Pericardium fibroblast (primary cell): ENCODE results near the gene CHPF. TPM values are rescaled to one million over a fixed set of nuclear protein-coding genes. Genes with fewer than 3 reads are reported as not detected.

ENCODE experiments used
- total RNA-seq: library from RNA; depleted of rRNA; stranded (reverse); fragments of >200 nt; gene quantifications from 2 replicates; pipeline ENCODE4 v1.2.3, GENCODE V29; 2015

Gene CHPF
- 371 and 527 TPM in 2 replicates for total RNA-seq

GRCh38 chr2:219543596-219544358, at the start of gene CHPF, which contains the start of gene TMEM198:
CHPF (minus strand) TSS chr2:219543809; CDS start chr2:219543538, 271 bp downstream.
TMEM198 (plus strand) TSS chr2:219544028; CDS start chr2:219544728, 700 bp downstream.

GRCh38 chr2:219572237-219573001, 28.8 kb upstream of the CHPF start, which contains the start of gene INHA:
INHA (plus strand) TSS chr2:219572310; CDS start chr2:219572375, 65 bp downstream.

GRCh38 chr2:219571311-219572236, 28.0 kb upstream of the CHPF start, which contains the start of gene OBSL1:
OBSL1 (minus strand) TSS chr2:219571539; CDS start chr2:219571232, 307 bp downstream.

GRCh38 chr2:219514196-219514761, 29.3 kb downstream of the CHPF start, which contains the start of gene ASIC4:
ASIC4 (plus strand) TSS chr2:219514482; CDS start chr2:219514725, 243 bp downstream.

GRCh38 chr2:219498280-219499057, 45.1 kb downstream of the CHPF start, which contains the start of gene GMPPA:
GMPPA (plus strand) TSS chr2:219498891; CDS start chr2:219499976, 1,085 bp downstream.

Other genes with a start within 250 kb of the CHPF start
- 4.6 and 6.0 TPM in 2 replicates for gene PTPRN, start 234.4 kb downstream of the CHPF start, total RNA-seq
- not detected in 2 replicates for gene RESP18, start 211.1 kb downstream of the CHPF start, total RNA-seq
- 58.1 and 63.8 TPM in 2 replicates for gene DNPEP, start 155.9 kb downstream of the CHPF start, total RNA-seq
- gene DES, start 125.4 kb downstream of the CHPF start, total RNA-seq: 98.0 and 165 TPM in 2 replicates
- gene SPEG, start 109.0 kb downstream of the CHPF start, total RNA-seq: 22.5 and 32.4 TPM in 2 replicates
- 34.4 and 70.1 TPM in 2 replicates for gene GMPPA, start 44.9 kb downstream of the CHPF start, total RNA-seq
- gene ASIC4, start 29.3 kb downstream of the CHPF start, total RNA-seq: 0.23 TPM in 1 of 2 replicates, not detected in the other
- gene TMEM198, start 219 bp upstream of the CHPF start, total RNA-seq: 1.9 and 10.2 TPM in 2 replicates
- 108 and 140 TPM in 2 replicates for gene OBSL1, start 27.7 kb upstream of the CHPF start, total RNA-seq
- 1.1 TPM in 1 of 2 replicates, not detected in the other for gene INHA, start 28.5 kb upstream of the CHPF start, total RNA-seq
- 7.9 and 16.8 TPM in 2 replicates for gene STK11IP, start 54.0 kb upstream of the CHPF start, total RNA-seq
- 3.4 and 9.3 TPM in 2 replicates for gene SLC4A3, start 83.8 kb upstream of the CHPF start, total RNA-seq